ENCODE results near the gene PANK4.
A peak's percentile ranks its signal among the peaks of the same experiment; 100 is the strongest.
"Not testable (repeated sequence)": the region's sequence is repeated elsewhere in the genome, so short reads cannot be mapped to it uniquely, and the experiment has no call there.

PANK4 gene

DNA sequence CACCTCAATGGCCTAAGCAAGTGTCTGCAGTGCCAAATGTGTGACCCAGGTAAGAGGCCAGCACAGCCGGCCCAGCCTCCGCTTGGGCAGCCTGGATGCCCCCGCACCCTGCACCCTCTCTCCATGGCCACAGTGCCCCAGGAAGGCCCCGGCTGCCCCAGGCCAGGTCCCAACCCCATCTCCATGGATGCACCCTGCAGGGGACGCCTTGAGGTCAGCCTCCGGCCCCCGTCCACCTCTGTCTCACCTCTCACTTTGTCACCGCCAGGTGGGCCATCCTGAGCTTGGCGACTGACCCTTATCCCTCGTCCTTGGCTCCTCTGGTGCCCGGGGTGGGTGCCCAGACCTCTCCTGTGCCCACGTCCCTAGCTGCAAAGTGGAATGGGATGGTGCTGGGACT lies 32.0 kb upstream of the PANK4 start:
- no peak for DNase-seq

DNA sequence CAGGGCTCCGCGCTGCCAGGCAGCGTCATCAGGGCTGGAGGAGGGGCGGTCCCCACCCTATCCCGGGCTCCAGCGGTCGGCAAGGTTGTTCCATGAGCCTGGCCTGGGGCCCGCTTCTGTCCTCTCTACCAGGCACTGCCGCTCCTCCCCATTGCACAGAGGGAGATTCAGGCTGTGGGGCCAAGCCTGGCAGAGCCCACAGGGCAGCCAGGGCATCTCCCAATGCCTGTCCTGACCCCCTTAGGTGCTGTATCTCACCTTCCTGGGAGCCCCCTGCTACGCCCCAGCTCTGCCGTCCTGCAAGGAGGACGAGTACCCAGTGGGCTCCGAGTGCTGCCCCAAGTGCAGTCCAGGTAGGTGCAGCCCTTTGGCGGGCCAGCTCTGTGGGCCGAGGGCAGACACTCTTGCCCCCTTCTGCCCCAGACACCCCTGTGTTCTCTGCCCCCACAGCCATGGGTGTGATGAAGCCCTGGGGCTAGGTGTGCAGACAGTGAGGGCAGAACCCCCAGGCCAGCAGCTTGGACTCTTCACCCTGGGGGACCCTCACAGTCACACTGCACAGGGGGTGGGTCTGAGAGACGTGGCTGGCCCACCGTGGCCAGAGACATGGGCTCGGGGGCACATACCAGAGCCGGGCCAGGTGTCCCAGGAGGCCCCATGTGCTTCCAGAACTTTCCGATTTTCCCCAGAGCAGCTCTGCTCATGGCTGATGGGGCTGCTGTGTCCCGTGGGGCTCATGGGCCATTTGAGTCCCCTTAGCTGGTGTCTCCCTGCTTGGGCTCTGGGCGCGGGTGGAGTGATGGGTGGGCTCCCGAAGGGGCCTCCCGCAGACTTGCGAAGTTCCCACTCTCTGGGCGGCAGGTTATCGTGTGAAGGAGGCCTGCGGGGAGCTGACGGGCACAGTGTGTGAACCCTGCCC lies 31.3 kb upstream of the PANK4 start:
- DNase-seq = no peak

DNA sequence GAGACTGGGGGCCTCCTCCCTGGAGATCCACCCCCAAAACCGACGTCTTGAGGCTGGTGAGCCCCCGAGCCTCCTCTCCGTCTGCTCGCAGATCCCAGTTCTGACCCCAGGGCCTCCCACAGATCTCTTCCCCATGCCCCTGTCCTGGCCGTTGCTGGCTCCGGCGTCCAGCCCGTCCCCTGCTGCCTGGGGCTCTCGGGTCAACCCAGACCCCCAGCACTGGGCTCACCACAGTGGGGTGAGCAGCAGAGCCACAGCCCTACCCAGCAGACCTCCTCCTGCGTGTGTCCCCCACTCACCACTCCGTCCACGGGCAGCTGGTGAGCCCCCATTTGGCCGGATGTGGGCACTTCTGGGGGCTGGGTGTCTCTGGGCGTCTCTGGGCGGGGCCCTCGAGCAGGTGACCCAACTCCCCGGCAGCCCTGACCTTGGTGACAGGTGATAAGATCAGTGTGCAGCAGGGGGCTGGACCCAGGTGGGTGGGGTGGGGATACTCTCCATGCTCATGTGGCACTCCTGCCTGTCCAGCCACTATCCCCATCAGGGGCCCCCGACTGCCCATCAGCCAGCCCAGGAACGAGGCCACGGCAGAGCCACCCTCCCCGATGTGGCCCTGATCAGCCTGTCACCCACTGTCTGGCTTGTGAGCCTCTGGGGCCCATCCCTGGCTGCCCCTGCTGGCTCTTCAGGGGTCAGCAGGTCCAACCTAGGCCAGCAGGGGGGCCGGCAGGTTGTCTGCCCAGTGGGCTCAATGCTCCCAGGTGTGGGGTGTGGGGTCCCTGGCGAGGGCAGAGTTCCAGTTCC lies 30.5 kb upstream of the PANK4 start:
- peak; percentile 57 for DNase-seq

DNA sequence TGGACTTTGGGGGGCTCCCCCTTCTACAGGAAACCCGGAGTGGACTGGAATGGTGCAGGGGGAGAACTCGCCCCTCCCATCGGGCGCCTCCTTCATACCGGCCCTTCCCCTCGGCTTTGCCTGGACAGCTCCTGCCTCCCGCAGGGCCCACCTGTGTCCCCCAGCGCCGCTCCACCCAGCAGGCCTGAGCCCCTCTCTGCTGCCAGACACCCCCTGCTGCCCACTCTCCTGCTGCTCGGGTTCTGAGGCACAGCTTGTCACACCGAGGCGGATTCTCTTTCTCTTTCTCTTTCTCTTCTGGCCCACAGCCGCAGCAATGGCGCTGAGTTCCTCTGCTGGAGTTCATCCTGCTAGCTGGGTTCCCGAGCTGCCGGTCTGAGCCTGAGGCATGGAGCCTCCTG lies 29.9 kb upstream of the PANK4 start, which contains the start of gene TNFRSF14:
TSS of gene TNFRSF14 (plus strand) at position 95 of the 401 bp plus-strand sequence. CDS start at position 389, 294 bp downstream.
- DNase-seq = peak; percentile 83

DNA sequence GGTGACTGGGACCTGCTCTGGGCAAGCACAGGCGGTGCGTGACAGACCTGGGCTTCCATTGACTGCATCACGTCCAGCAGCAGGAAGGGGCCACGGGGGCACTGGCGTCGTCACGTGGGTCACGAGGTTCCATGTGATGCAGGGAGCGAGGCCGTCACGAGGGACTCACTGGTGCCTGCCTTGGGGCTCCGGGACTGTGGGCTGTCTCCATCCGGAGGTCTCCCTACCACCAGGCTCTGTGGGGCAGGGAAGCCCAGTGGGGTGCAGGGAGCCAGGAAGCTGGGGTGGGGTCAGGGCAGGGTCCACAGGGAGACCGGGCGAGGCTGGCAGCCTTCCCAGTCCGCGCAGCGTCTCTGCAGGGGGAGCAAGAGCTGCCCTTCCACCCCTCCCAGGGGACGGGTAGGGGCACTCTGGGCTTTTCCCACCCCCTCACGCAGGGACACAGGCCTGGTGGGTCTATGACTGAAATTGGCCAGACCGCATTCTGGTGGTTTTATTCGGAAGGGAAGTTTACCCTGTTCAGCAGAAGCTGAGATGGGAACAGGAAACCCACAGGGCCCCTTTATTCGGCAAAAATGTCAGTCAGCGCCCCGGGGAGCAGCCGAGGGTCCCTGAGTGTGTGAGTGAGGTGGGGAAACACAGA lies 29.4 kb upstream of the PANK4 start:
- peak; percentile 73 for DNase-seq

DNA sequence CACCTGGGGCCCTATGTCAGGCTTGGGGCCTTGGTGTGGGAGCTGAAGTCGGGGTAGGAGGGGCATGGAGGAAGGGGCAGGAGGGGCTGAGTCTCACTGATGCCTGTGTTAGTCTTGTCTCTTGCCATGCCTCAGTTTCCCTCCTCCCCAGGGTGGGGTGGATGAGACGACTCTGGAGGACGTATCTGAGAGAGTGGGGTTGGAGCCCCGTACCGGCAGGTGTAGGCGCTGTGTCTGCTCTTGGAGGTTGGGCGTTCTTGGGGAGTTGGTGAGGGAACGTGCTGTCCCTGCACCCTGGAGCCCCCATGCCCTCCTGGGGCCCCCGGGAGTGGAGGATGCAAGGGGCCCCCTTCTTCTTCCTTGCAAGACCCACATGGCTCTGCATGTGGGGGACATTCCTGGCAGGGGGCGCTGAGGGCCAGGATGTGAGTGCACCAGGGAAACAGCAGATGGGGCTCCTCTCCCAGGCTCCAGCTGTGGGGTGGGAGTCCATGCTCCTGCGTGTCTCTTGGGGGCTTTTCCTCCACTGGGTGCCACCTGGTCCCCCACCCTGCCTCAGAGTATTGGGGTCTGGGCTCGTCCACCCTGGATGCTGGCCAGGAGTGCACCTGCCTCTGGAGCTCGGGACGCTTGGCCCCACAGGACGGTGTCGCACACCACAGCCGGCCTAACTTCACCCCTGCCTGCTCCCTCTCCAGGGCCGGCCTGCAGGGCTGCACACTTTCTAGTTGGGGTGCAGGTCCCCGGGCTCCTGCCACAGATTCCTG lies 28.4 kb upstream of the PANK4 start:
- DNase-seq = peak; percentile 59

DNA sequence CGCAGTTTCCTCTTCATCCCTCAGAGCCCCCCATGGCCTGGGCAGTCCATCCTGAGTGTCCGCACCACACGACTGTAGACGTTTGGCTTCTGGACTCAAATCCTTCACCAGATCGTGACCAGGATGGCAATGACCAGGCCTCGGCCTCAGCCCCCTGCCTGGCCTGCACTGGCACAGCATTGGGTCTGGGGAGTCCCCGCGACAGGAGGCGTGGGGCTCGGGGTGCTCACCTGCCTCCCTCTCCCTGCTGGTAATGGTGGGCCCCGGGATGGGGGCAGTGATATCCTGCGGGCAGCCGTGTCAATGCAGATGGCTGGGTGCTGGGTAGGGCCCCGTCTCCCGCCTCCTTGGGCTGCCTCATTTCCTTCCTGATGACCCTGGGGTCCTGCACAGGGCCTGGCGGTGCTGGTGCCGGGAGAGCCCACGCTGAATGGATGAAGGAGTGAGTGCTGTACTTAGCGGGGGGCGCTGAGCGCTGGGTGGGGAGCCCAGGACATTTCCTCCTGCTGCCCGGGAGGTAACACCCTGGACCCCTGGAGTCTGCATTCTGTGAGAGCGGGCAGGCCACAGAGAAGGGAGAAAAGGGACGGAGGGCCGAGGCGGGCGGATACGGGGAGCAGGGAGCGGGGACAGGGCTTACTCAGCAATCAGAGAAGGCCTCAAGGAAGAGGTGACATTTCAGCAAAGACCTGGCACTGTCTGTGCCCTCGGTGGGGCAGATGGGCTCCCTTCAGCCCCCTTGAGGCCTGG lies 27.6 kb upstream of the PANK4 start:
- no peak for DNase-seq

DNA sequence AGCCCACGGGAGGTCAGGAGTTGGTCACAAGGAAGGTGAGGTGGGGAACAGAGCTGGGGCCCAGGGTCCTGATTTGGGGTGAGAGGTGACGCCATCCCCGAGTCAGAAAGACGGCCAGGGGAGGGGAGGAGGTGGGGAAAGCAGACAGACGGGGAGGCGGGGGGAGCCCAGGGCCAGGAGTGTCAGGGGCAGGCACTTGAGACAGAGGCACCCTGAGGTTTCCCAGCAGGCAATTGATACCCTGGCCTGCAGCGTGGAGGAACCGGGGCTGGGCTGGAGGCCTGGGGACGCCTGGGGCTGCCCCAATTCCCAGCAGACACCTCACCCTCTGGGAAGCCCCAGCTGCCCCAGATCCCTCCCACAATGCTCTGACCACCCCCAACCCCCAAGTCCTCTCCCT lies 26.7 kb upstream of the PANK4 start:
- DNase-seq = not testable (repeated sequence)

DNA sequence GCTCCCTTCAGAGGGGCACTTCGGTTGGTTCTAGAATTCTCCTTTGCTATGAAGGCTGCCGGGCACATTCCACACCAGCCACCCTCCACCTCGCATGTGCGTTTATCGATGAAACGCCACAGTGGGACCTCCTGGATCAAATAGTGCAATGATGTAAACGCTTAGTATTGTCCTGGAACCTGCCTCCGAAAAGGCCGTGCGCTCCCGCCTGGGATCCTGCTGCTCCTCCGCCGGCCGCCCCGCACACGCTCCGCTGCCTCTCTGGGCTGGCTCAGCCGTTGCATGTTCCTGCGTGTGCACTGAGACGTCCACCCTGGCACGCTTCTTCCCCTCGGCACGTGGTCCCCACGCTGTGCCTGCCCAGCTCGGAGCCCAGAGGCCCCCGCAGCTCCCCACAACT lies 25.8 kb upstream of the PANK4 start:
- no peak for DNase-seq

DNA sequence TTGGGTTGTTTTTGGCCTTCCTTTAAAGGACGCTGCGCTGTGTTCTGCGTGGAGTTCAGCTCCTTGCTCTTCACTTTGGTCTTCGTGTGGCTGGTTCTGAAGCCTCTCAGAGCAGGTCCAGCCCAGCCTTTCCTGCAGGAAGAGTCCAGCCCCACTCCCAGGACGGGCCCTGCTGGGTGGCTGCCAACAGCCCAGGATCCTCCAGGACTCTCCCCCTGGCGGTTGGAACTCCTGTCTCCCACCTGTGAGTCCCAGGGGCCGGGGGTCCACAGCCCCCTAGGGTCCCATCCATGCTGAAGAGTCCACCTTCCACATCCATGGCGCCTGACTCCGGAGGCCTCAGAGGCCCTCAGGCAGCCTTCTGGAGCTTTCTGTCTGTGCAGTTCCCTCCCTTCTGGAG lies 25.1 kb upstream of the PANK4 start:
- not testable (repeated sequence) for DNase-seq

DNA sequence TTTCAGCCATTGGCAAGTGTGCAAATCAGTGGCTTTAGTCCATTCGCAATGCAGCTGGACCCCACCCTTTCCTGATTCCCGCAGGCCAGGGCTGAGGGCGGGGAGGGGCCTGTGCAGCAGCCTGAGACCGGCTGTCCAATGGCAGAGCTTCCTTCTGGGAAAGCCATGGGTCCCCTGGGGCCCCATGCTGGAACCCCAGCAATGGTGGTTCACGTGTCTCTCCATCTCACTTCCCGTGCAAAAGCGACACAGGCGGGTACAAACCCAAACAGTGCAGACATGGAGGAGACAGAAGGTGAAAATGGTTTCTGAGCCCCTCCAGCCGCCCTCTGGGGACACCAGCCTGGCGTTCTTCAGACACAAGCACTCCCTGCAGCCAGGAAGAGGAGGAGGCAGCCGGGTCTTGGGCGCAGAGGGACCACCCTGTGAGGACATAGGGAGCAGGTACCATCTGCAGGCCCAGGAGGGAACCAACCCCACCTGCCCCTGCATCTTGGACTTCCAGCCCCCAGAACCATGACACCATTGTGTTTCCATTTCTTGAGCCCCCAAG lies 24.0 kb upstream of the PANK4 start:
- DNase-seq = not testable (repeated sequence)

DNA sequence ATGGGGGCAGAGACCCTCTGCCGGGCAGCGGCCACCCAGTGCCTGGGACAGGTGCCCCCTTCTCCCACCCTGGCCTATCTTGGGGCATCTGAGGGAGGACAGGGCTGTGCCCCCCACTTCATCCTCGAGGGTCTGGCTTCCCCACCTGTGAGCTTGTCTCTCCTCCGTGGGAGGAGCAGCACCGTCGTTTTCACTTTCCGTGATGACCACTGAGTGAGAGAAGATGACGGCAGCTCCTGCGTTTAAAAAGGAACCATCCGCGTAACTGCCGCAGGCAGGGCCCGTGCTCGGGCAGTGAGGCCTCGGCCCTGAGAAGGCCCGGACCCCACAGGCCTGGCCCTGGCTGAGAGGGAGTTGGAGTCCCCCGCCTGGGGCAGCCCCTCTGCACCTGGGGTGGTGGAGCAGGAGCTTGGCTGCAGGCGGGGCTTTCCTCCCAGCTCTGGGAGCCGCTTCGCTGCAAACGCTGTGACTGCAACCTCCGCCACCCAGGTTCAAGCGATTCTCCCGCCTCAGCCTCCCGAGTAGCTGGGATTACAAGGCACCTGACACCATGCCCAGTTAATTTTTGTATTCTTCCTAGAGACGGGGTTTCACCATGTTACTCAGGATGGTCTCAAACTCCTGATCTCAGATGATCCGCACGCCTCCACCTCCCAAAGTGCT lies 23.1 kb upstream of the PANK4 start:
- not testable (repeated sequence) for DNase-seq

DNA sequence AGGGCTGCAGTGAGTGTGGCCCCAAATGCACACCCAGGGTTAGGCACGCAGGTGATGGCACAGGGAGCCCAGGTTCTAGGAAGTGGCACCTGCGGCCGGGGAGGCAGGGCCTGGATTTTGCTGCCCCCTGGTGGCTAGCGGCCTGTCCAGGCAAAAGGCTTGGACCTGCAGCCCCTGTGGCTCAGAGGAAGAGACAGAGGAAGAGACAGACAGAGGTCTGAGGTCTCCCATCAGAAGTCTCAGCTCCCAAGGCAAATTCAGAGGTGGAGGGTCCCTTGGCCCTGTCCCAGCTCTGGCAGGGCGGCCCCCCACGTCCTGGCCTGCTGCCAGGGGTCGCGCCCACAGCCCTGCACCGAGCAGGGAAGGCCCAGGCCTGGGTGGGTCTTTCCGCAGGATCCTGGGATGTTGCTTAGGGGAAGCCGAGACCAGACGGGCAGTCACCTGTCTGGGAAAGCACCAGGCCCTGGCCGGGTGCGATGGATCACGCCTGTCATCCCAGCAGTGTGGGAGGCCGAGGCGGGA lies 21.7 kb upstream of the PANK4 start:
- DNase-seq = peak; percentile 88

DNA sequence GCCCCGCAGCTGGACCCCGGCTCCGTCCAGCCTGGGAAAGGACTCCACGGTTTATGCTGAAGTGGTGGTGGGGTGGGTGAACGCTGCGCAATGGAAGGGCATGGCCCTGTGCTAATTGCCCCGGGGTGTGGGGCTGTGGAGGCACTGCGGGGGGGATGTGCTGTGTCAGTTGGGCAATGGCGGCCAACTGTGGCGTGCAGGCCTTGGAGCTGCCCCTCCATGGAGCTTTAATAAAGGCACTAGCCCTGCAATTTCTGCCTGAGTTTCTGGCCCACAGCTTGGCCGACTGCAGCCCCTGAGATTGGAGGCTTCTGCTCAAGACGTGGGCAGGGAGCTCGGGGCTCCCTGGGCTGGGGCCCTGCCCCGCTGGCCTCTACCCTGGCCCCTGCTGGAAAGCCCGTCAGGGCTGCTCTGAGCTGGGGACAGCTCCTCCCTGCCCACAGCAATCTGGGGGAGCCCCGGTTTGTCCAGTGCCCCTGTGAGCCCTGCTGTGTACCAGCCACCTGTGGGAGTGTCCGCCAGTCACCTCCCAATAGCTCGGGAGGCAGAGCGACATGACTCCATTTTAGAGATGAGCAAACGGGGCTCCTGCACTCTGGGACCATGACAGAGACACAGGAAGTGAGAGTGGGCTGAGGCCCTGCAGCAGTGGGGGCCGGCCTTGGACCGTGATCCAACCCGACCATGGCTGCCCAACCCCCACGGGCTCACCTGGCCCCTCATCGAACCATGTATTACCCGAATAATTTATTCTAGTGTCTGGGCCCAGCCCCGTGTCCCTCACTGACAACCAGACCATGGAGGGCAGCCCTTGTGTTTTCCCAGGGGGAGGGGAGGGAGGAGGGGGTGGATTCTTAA lies 21.0 kb upstream of the PANK4 start:
- DNase-seq = peak; percentile 57

DNA sequence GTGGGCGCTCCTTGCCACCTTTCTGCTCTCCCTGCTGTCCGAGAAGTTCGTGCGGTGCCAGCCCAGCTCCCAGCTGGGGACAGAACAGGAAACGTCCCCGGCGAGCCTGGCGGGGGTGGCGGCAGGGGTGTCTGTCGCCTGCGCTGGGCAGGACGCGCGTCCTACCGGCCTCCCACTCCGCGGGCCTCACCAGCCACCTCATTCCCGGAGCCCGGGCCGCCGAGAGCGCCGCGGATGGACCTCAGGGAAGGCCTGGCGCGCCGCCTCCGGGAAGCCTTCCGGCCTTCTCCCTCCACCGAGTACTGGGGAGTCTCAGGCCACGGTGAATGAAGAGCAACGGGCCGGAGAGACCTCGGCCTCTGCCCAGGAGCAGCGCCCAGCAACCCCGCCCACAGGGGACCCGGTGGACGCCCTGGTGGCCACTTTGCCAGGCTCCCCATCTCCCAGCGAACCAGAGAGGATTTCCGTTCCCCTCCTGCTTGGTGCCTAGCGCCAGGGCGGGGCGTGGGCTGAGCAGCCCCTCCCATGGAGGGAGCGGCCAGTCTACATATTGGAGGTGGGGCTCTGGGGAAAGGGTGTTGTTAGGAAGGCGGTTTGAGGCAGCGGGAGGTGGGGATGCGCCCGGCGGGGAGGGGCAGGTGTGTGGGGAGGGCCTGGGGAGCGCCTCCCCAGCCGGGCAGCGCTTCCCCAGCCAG lies 20.3 kb upstream of the PANK4 start:
- peak; percentile 90 for DNase-seq

DNA sequence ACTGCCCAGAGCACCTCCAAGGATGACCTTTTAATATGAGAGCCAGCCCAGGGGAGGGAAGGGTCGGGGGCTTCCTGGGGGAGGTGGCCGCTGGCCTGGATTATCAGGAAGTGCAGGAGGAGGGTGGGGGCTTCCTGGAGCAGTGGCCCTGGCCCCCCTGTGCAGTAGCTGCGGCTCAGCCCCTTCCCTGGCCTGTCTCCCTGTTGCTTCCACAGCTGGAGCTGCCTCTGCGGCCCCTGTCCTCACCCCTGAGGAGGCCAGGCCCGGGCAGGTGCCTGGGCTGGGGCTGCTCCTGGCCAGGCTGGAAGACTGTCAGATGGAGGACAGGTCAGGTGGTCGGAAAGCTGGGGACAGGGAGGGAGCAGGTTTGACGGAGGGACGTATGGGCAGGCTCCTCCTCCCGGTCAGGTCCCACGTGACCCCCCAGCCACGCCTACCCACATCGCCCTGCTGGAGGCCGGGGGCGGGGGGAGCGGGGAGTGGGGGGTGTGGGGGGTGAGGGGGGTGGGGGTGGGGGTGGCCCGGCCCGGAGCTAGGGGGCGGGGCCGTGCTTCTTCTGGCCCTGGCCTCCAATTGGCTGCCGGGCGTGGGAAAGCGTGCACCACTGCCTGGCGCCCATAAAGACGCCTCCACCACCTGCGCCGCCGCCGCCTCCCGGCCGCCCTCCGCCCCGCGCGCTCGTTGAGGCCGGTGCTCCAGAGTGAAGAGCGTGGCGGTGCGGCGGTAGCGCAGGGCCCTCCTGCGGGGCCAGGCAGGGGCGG lies 19.5 kb upstream of the PANK4 start:
- peak; percentile 95 for DNase-seq

DNA sequence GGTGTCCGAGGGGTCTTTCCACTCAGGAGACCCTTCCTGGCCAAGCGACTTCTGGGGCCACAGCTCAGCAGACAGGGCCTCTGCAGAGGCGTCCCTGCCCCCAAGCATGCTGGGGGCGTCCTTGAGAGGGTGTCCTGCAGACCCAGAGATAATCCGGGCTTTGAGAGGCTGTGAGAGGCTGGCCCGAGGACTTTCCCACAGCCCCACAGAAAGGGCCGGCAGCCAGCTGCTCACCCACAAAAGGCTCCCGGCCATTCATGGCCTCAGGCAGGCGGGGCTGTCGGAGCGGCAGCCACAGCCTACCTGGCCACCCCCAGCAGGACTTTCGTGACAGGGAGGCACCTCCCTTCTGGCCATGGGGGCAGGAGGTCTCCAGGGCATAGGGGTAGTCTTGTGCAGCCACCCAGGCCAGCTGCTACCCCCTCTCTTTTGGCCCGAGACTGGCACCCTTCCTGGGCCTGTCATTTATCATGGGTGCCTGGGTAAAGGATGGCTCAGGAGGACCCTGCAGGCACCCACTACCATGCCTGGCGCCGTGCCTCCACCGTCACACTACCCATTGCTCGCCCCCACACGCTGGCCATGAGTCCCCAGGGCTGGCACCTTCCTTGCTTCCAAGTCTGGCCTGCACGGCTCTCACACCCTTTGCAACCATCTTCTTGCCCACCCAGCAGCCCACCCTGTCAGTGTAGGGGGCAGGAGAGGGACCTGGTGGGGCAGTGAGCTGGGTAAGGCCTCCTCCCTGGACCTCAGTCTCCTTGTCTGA lies 18.7 kb upstream of the PANK4 start:
- DNase-seq = no peak
